ENCODE data around the gene GABRB1. TPM values are rescaled to one million over a fixed set of nuclear protein-coding genes. Genes with fewer than 3 reads are reported as not detected.

The GABRB1 gene
- total RNA-seq, 1 donor from 2014 or later, result not detected

GRCh38 chr4:47210828-47211227, 179.5 kb downstream of the GABRB1 start:
- Histone ChIP-seq H3K27me3 (ENCODE audit: control insufficient read depth, insufficient read depth, low read length) (no peaks in the 10 kb centered on the region), H3K36me3 (ENCODE audit: control insufficient read depth, insufficient read depth, low read length) (no peaks in the 10 kb centered on the region), H3K4me3 (ENCODE audit: low read depth, low read length) (no peak overlapping the region)
- FAIRE-seq, result no peak
- no peak for TF ChIP-seq CTCF (IDR thresholded peaks at IDR 0.05; ENCODE audit: insufficient read depth, low read length, severe bottlenecking)
- DNase-seq (ENCODE audit: low read depth), result no peak

GRCh38 chr4:47213106-47213505, 181.7 kb downstream of the GABRB1 start:
- Histone ChIP-seq H3K4me3 (ENCODE audit: low read depth, low read length) (no peak overlapping the region), H3K36me3 (ENCODE audit: control insufficient read depth, insufficient read depth, low read length) (no peaks in the 10 kb centered on the region), H3K27me3 (ENCODE audit: control insufficient read depth, insufficient read depth, low read length) (no peaks in the 10 kb centered on the region)
- FAIRE-seq, result no peak
- no peak for TF ChIP-seq CTCF (IDR thresholded peaks at IDR 0.05; ENCODE audit: insufficient read depth, low read length, severe bottlenecking)
- DNase-seq (ENCODE audit: low read depth), result no peak

DNA sequence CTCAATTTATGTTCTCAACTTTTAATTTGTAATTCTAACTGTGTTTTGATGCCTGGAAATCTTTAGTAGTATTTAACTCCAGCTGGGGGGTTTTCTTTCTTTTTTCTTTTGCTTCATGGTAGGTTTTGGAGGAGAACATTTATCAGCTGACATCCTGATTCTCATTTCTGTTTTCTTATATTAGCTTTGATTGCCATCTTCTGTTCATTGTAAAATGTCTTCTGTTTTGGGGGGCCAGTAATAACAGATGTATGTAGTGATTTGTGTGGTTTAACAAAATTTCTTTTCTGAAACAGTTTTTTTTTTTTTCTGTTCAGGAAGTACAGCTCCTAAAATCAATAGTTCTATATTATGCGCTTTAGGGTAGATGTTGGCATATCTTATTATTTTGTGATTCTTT, 182.2 kb downstream of the GABRB1 start:
- FAIRE-seq (no peak), DNase-seq (ENCODE audit: low read depth) (no peak)
- Histone ChIP-seq H3K27me3 (ENCODE audit: control insufficient read depth, insufficient read depth, low read length) (no peaks in the 10 kb centered on the region), H3K36me3 (ENCODE audit: control insufficient read depth, insufficient read depth, low read length) (no peaks in the 10 kb centered on the region), H3K4me3 (ENCODE audit: low read depth, low read length) (no peak overlapping the region)
- TF ChIP-seq CTCF (IDR thresholded peaks at IDR 0.05; ENCODE audit: insufficient read depth, low read length, severe bottlenecking), result no peak

DNA sequence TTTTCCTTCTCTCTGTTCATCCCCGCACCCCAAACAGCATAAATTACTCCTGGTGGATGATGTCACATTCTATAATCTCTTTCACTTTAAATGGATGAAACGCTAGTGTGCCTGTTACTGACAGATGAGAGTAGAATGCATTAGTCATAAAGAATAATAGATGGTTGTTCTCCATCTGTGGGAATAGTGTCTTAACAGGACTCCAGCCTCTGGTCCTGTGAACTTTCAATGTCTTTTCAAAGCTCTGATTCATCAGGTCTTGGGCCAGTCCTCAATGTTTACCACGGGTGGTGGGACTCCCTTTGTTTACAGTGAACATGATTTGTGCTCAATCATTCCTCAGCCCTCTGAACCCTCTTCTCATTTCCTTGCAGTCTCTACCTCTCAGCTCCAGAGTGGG, 182.6 kb downstream of the GABRB1 start:
- H3K27me3 ChIP-seq (ENCODE audit: control insufficient read depth, insufficient read depth, low read length), result no peaks in the 10 kb centered on the region
- FAIRE-seq, result no peak
- no peak for TF ChIP-seq CTCF (IDR thresholded peaks at IDR 0.05; ENCODE audit: insufficient read depth, low read length, severe bottlenecking)
- H3K4me3 ChIP-seq (ENCODE audit: low read depth, low read length), result no peak overlapping the region
- DNase-seq (ENCODE audit: low read depth), result peak; percentile 66
- no peaks in the 10 kb centered on the region for H3K36me3 ChIP-seq (ENCODE audit: control insufficient read depth, insufficient read depth, low read length)

DNA sequence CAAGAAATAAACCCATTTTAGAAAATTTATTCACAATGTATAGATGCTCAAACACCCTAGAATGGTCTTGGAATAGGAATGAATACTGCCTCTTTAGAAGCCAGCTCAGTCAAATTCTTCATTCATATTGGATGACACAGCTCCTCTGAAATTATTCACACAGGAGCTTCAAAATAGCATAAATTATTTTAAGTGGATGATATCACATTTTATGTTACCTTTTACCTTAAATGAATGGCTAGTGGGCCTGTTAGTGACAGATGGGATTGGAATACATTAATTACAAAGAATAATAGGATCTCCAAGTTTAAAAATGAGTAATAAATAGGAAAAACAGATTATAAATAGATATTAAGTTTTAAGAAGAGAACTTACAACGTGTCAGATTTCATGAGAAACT, 184.4 kb downstream of the GABRB1 start:
- Histone ChIP-seq H3K4me3 (ENCODE audit: low read depth, low read length) (no peak overlapping the region), H3K36me3 (ENCODE audit: control insufficient read depth, insufficient read depth, low read length) (no peaks in the 10 kb centered on the region), H3K27me3 (ENCODE audit: control insufficient read depth, insufficient read depth, low read length) (no peaks in the 10 kb centered on the region)
- TF ChIP-seq CTCF (IDR thresholded peaks at IDR 0.05; ENCODE audit: insufficient read depth, low read length, severe bottlenecking), result no peak
- DNase-seq (ENCODE audit: low read depth) (no peak), FAIRE-seq (no peak)

GRCh38 chr4:47217291-47217690, 185.9 kb downstream of the GABRB1 start:
- no peaks in the 10 kb centered on the region for H3K36me3 ChIP-seq (ENCODE audit: control insufficient read depth, insufficient read depth, low read length)
- TF ChIP-seq CTCF (IDR thresholded peaks at IDR 0.05; ENCODE audit: insufficient read depth, low read length, severe bottlenecking), result no peak
- DNase-seq (ENCODE audit: low read depth), result peak; percentile 13
- no peak for FAIRE-seq
- no peak overlapping the region for H3K4me3 ChIP-seq (ENCODE audit: low read depth, low read length)
- H3K27me3 ChIP-seq (ENCODE audit: control insufficient read depth, insufficient read depth, low read length), result no peaks in the 10 kb centered on the region
